GM18517 (cell line): Measurements from ENCODE around the gene IL20.

Experiments
- ATAC-seq: cut with Tn5 transposase; IDR thresholded peaks from one replicate; pipeline ENCODE4 v1.9.1; 2021; ENCODE audit warnings: mild to moderate bottlenecking, moderate library complexity; ENCODE audit not compliant: unreplicated experiment

Gene IL20

DNA sequence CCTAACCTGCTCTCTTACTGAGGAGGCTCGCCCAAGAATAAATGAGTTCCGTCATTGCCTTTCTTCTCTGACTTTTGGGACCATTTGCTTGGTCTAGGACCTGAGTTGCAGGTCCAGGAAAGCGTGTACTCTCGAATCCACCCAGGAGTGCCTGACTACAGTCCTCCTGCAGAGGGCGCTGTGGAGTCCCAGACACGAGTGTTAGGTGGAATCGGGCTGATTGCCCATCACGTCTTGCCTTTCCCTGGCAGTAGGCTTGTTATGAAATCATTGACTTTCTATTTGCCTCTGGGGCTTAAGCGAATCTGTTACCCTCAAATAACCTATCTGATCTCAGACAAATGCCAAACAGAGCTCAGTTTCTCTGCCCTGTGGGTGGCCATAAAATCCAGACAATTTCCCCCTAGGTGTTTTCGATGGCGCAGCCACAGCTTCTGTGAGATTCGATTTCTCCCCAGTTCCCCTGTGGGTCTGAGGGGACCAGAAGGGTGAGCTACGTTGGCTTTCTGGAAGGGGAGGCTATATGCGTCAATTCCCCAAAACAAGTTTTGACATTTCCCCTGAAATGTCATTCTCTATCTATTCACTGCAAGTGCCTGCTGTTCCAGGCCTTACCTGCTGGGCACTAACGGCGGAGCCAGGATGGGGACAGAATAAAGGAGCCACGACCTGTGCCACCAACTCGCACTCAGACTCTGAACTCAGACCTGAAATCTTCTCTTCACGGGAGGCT lies at the start of gene IL20:
Gene IL20, plus strand, starts transcription at position 685 of the 733 bp plus-strand sequence. CDS start 230 bp downstream, outside the sequence.
- no peak for ATAC-seq

- ATAC-seq = peak; percentile 74
Observed at GRCh38 chr1:206816390-206817287, 48.8 kb upstream of the IL20 start.

- ATAC-seq = no peak
Observed at GRCh38 chr1:206821493-206821892, 43.9 kb upstream of the IL20 start.

DNA sequence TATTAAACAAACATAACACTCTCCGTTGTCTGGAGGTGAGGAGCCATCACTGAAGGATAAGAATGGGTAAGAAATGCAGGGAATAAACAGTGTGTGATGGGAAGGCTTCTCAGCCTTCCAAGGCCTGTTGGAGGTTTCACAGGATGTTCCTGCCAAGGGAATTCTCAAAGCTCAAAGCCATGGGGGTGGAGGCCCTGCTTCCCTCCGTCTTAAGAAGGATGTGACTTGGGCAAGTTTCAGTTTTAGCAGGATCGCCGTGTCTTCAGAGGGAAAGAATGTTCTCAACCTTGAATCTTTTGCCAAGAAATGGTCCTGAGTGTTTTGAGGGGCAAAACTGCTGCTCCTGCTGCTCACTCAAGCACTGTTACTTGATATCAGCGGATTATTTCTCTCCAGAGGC lies 41.7 kb upstream of the IL20 start:
- no peak for ATAC-seq

DNA sequence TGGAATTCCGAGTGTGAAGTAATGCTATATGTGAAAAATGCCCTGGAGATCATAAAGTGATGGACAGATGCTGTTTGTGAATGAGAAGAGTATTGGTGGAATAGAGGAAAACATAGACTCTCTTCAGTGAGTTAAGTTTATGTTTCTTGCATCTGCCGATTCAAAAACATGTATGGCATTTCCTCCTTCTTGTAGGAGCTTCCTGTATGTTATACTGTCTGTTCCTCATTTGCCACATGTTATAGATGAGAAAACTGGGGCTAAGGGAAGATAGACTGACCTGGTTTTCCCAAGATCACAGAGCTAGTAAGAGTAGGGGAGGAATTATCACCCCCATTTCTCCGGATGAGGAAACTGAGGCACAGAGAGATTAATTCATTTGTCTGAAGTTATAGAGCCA lies 41.1 kb upstream of the IL20 start:
- no peak for ATAC-seq

DNA sequence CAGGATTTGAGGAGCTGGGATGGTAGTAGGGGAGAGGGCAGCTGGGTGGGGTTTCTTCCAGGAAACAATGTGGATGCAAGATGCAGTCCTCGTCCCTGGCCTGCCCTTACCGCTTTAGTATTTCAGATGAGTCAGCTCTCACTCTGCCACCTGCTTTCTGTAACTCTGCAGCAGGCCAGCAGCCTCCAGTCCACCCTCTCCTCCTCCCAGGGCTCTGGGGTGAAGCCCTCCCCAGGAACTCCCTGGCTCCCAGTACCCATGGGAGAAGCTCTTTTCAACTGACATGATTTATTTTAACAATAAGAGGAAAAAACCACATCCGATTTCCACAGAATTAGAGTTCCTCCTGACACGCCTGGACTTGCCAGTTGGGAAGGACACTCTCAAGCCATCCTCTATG lies 39.0 kb upstream of the IL20 start:
- ATAC-seq = no peak

- ATAC-seq = no peak
Observed at GRCh38 chr1:206828061-206828460, 37.4 kb upstream of the IL20 start.

DNA sequence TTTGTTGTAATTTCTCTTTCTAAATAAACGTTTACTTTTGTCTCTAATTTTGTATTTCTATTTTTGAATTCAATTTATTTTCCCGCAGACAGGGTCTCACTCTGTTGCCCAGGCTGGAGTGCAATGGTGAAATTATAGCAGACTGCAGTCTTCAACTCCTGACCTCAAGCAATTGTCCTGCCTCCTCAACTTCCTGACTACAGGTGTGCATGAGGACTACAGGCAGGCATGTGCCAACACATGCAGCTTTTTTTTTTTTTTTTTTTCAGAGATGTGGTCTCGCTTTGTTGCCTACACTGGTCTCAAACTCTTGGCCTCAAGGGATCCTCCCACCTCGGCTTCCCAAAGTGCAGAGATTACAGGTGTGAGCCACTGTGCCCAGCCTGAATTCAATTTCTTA lies 36.7 kb upstream of the IL20 start:
- no peak for ATAC-seq

- ATAC-seq = no peak
Observed at GRCh38 chr1:206829282-206829681, 36.1 kb upstream of the IL20 start.

DNA sequence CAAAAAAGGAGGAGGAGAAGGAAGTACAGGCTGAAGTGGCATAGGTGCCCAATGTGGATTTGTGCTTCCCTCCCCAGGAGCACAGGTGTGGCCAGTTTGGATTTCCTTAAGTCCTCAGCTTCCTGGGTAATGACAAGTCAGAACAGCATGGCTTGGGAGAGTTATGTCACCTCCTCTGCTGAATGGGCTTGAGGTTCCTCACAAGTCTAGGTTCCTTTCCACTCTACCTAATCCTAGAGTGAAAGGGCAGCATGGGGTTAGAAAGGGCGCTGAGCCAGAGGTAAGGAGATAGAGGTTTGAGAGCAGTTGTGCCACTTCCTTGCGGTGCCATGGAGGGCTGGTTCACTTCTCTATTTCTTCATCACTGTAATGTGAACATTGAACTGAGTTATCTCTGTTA lies 35.5 kb upstream of the IL20 start:
- ATAC-seq = no peak

DNA sequence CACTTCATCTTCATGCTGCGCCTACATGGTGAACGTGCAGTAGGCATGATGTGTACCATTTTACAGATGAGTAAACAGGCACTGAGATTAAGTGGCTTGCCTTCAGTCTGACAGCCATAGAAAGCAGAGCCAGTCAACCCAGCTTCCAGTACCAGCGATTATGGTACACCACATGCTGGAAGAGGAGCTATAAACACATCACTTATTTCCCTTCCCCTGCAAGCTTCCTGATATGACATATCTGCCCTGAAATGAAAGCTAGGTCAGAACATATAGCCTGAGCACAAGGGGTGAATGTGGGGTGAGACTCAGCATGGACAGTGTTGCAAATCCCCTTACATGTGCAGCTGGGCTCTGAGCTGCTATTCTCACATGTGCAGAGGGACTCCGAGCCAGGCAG lies 33.8 kb upstream of the IL20 start:
- no peak for ATAC-seq

DNA sequence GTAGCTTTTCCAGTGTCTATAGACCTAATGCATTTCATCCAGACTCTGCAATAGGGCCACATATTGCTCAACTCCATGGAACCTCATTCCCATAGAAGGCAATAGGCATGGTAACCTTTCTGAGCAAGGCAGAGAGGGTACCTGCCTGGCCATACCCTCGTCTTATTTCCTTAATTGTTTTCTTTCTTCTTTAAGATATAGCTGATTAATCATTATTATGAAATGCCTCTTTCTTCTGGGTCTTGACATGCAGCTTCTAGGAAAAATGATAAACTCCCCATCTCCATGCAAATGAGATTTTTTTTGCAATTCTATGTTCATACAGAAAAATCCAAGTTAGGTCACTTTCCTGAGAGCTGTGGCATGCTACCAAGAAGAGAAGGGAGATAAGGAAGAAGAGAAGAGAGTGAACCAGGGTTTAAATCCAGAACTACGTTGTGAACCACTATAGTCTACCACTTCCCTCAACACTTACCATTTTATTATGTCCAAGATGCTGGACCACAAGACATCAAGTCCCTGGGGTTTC lies 33.0 kb upstream of the IL20 start:
- no peak for ATAC-seq

DNA sequence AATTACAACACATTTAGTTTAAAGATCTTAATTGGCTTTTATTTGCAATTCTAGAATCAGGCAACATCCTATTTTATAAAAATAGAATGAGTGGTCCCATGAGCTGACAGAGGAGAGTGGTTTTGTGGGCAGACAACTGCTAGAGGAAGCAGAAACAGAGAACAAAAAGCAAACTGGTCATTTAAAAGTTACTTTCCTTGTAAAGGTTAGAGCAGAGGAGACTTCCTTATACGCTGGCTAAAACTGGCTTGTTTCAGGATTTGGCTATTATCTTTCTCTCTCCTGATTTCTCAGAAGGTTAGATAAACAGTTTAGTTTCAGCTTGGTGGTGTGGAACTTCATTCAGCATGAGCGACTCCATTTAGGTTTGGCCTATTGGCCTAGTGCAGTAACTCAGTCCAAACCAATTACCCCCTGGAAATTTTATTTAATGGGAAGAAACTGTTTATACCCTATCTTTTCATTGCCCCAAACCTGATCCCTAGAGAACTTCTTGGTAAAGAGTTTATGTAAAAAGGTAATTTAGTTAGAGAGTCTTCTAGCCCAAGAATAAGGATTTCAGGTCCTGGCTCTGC lies 32.2 kb upstream of the IL20 start:
- no peak for ATAC-seq

- ATAC-seq = no peak
Observed at GRCh38 chr1:206833801-206834200, 31.6 kb upstream of the IL20 start.

GRCh38 chr1:206834217-206834616 lies 31.2 kb upstream of the IL20 start:
- no peak for ATAC-seq

GRCh38 chr1:206834711-206835110 lies 30.7 kb upstream of the IL20 start:
- no peak for ATAC-seq

GRCh38 chr1:206835186-206835585 lies 30.2 kb upstream of the IL20 start:
- no peak for ATAC-seq

DNA sequence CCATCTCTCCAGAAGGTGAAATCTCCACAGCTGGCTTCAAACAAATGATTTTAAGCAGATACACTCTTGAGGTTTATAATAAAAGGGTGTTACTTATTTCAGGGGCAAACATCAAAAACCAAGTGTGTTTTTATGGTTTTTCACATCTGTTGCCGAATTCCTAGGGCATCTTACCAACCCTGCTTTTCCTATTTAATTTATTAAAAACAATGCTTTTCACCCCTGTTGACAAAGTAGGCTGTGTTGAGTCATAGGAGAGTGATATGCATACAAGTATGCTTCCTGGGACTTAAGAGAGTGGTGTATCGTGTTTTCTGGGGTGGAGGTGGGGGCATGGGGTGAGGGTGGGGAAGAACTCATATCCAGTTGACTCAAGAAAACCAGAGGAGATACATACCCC lies 29.3 kb upstream of the IL20 start:
- ATAC-seq = no peak

DNA sequence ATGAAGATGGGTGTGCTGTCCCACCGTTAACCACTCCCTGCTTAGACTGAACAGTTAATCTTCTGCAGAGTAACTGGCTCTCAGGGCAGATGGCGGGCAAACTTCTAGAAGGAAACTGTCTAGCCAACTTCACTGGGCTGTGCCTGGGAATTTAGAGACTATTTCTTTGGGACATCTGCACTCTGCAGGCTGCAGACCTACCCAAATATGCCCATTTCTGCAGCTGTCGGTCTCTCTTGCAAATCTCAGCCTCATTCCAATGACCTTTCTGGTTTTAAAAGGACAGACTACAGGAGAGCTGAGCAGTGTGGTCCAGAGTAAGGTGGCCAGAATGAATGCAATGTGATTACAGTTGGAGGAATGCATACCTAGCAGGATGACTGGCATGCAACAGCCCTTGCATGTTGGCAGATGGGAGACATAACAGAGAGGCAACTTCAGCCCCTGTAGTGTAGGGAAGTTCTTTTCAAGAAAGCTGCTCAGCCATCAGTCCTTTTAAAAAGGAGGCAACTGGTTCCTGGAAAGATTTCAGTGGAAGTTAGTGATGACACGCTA lies 26.3 kb upstream of the IL20 start:
- ATAC-seq = no peak

GRCh38 chr1:206839857-206840256 lies 25.6 kb upstream of the IL20 start:
- no peak for ATAC-seq

DNA sequence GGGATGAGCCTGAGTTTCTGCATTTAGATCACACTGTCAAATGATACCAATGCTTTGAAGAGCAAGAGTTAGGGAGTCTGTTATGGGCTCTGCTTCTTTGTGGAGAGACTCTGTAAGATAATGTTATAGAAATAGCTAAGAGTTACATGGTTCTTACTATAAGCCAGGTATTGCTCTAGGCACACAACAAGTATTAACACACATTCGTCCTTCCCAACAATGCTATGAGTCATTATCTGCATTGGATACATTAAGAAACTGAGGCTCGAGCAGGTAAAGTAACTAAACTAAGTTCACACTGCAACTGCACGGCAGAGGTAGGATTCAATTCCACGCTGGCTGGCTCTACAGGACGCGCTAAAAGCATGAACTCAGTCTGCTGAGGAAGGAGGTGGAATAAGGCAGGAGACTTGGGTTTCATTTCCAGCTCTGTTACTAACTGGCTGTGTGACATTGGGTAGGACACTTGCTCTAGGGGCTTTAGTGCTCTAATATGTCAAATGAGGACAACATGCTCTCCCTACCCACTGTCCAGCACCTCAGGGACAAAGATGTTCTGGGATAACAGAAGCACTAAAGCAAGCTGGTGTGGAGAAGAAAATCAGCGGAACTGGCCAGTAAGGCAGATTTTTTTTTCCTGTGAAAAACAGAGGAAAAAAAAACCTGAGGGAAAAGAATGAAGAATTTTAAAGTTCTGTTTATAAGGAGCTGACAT lies 23.7 kb upstream of the IL20 start:
- no peak for ATAC-seq
